ENCODE measurements around the gene ATP1A2. TPM values are rescaled to one million over a fixed set of nuclear protein-coding genes. Genes with fewer than 3 reads are reported as not detected.

The ATP1A2 gene
- total RNA-seq, 1 experiment from 2014 or later: 0.15 TPM

DNA sequence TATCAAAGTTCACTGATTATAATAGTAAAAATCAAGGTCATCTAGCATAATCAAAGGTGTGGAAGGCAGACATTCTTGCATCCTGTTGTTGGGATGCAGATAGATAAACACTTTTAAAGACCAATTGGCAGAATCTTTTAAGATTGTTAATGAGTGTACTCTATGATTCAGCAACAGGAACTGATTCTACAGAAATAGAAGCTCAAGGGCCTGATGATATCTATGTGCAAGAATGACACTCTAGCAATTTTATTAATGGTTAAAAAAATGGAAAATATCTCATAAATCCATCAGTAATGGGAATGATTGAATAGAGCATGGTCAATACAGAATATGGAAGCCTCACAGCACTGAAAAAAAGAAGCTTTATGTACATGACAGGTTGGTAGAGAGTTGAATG lies 33.7 kb downstream of the ATP1A2 start:
- H3K27me3 ChIP-seq (ENCODE audit: control insufficient read depth, insufficient read depth, low read length): peaks cover 2% of the 10 kb centered on the region; the same call in 1 of the 2 replicates
- DNase-seq (ENCODE audit: low read depth, low spot score): no peak
- ATAC-seq: no peak
- intact Hi-C loops (cut with micrococcal nuclease; ENCODE audit: unreplicated experiment) (no loop called here), in situ Hi-C loops (cut with HindIII; ENCODE audit: low pct_unique_long_range_greater_than_20kb, low sequenced_read_pairs) (no loop called here)
- H3K4me1 ChIP-seq (ENCODE audit: control insufficient read depth, insufficient read depth, low read length): no peaks in the 10 kb centered on the region
- no TSS peak for BruUV-seq (replicated peaks)
- ChIA-PET POLR2A (no interaction called here), CTCF (no interaction called here)
- TF ChIP-seq POLR2AphosphoS5 (IDR thresholded peaks at IDR 0.05; ENCODE audit: low read depth, low read length) (no peak), TCF7L2 (IDR thresholded peaks at IDR 0.05; ENCODE audit: low read depth, low read length) (no peak), SIN3A (IDR thresholded peaks at IDR 0.05; ENCODE audit: borderline replicate concordance, insufficient read depth, low read depth, low read length) (no peak)
- TF ChIP-seq, protein P1, sequence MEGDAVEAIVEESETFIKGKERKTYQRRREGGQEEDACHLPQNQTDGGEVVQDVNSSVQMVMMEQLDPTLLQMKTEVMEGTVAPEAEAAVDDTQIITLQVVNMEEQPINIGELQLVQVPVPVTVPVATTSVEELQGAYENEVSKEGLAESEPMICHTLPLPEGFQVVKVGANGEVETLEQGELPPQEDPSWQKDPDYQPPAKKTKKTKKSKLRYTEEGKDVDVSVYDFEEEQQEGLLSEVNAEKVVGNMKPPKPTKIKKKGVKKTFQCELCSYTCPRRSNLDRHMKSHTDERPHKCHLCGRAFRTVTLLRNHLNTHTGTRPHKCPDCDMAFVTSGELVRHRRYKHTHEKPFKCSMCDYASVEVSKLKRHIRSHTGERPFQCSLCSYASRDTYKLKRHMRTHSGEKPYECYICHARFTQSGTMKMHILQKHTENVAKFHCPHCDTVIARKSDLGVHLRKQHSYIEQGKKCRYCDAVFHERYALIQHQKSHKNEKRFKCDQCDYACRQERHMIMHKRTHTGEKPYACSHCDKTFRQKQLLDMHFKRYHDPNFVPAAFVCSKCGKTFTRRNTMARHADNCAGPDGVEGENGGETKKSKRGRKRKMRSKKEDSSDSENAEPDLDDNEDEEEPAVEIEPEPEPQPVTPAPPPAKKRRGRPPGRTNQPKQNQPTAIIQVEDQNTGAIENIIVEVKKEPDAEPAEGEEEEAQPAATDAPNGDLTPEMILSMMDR (IDR thresholded peaks at IDR 0.05): no peak
- no peaks in the 10 kb centered on the region for H3K36me3 ChIP-seq (ENCODE audit: control insufficient read depth, insufficient read depth, low read length)
- H3K27ac ChIP-seq (ENCODE audit: low read length): no peak overlapping the region
- H3K9me3 ChIP-seq (ENCODE audit: control insufficient read depth, insufficient read depth, low read depth, low read length): no peaks in the 10 kb centered on the region
- no peak overlapping the region for H3K4me3 ChIP-seq (ENCODE audit: low read depth in 2 of 2, low read length in 2 of 2)

DNA sequence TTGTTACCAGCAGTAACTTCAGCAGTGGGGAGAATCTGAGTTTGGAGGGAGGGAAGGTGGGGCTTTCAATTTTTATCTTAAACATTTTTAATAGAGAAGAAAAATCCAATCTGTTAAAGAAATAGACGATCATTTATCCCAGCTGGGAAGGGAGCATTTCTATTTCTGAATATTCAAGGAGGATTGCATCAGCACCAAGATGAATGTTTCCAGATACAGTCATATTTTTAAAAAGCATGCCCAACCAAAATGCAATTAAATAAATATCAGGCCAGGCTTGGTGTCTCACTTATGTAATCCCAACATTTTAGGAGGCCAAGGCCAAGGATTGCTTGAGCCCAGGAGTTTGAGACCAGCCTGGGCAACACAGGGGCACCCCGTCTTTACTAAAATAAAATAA lies 34.2 kb downstream of the ATP1A2 start:
- no peak overlapping the region for H3K4me3 ChIP-seq (ENCODE audit: low read depth in 2 of 2, low read length in 2 of 2)
- POLR2A ChIA-PET: no interaction called here
- peaks cover 2% of the 10 kb centered on the region; the same call in 1 of the 2 replicates for H3K27me3 ChIP-seq (ENCODE audit: control insufficient read depth, insufficient read depth, low read length)
- TF ChIP-seq, protein P1 (IDR thresholded peaks at IDR 0.05): no peak
- TF ChIP-seq TCF7L2 (IDR thresholded peaks at IDR 0.05; ENCODE audit: low read depth, low read length): no peak
- H3K36me3 ChIP-seq (ENCODE audit: control insufficient read depth, insufficient read depth, low read length): no peaks in the 10 kb centered on the region
- no peaks in the 10 kb centered on the region for H3K4me1 ChIP-seq (ENCODE audit: control insufficient read depth, insufficient read depth, low read length)
- no peaks in the 10 kb centered on the region for H3K9me3 ChIP-seq (ENCODE audit: control insufficient read depth, insufficient read depth, low read depth, low read length)
- CTCF ChIA-PET: no interaction called here
- intact Hi-C loops (cut with micrococcal nuclease; ENCODE audit: unreplicated experiment): no loop called here
- in situ Hi-C loops (cut with HindIII; ENCODE audit: low pct_unique_long_range_greater_than_20kb, low sequenced_read_pairs): no loop called here
- ATAC-seq (no peak), DNase-seq (ENCODE audit: low read depth, low spot score) (no peak)
- no peak overlapping the region for H3K27ac ChIP-seq (ENCODE audit: low read length)
- no TSS peak for BruUV-seq (replicated peaks)

DNA sequence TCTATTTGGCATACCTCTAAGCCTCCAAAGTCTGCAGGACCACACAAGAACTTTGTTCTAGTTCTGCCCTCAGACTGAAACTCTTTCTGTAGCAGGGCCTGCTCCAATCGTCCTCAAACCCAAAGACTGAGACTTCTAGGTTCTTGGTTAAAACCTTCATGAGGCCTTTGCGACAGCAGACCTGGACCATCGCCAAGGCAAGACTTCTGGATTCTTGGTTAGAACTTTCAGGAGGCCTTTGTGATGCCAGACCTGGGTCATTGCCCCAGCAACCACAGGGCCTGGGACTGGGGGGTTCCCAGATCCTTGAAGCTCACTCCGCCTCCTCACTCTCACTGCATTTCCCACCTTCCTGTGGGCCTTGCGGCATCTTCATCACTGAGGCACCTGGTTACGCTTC lies 35.7 kb downstream of the ATP1A2 start, which contains the start of gene ATP1A4:
ATP1A4 (plus strand) TSS at position 301 of the 400 bp plus-strand sequence. CDS start 438 bp downstream, outside the sequence.
- BruUV-seq (replicated peaks): no TSS peak
- intact Hi-C loops (cut with micrococcal nuclease; ENCODE audit: unreplicated experiment): no loop called here
- H3K36me3 ChIP-seq (ENCODE audit: control insufficient read depth, insufficient read depth, low read length): no peaks in the 10 kb centered on the region

More for the DNA sequence above, 35.7 kb downstream of the ATP1A2 start, which contains the start of gene ATP1A4:
- no peak for ATAC-seq
- Histone ChIP-seq H3K4me3 (ENCODE audit: low read depth in 2 of 2, low read length in 2 of 2) (no peak within 1 kb of the TSS), H3K4me1 (ENCODE audit: control insufficient read depth, insufficient read depth, low read length) (no peaks in the 10 kb centered on the region), H3K9me3 (ENCODE audit: control insufficient read depth, insufficient read depth, low read depth, low read length) (no peaks in the 10 kb centered on the region), H3K27me3 (ENCODE audit: control insufficient read depth, insufficient read depth, low read length) (no peaks in the 10 kb centered on the region), H3K27ac (ENCODE audit: low read length) (no peak within 1 kb of the TSS)
- DNase-seq (ENCODE audit: low read depth, low spot score): no peak
- TF ChIP-seq SIN3A (IDR thresholded peaks at IDR 0.05; ENCODE audit: borderline replicate concordance, insufficient read depth, low read depth, low read length) (no peak), POLR2AphosphoS5 (IDR thresholded peaks at IDR 0.05; ENCODE audit: low read depth, low read length) (no peak), TCF7L2 (IDR thresholded peaks at IDR 0.05; ENCODE audit: low read depth, low read length) (no peak)
- TF ChIP-seq, protein P1 (IDR thresholded peaks at IDR 0.05): no peak
- TF ChIP-seq, protein P2, sequence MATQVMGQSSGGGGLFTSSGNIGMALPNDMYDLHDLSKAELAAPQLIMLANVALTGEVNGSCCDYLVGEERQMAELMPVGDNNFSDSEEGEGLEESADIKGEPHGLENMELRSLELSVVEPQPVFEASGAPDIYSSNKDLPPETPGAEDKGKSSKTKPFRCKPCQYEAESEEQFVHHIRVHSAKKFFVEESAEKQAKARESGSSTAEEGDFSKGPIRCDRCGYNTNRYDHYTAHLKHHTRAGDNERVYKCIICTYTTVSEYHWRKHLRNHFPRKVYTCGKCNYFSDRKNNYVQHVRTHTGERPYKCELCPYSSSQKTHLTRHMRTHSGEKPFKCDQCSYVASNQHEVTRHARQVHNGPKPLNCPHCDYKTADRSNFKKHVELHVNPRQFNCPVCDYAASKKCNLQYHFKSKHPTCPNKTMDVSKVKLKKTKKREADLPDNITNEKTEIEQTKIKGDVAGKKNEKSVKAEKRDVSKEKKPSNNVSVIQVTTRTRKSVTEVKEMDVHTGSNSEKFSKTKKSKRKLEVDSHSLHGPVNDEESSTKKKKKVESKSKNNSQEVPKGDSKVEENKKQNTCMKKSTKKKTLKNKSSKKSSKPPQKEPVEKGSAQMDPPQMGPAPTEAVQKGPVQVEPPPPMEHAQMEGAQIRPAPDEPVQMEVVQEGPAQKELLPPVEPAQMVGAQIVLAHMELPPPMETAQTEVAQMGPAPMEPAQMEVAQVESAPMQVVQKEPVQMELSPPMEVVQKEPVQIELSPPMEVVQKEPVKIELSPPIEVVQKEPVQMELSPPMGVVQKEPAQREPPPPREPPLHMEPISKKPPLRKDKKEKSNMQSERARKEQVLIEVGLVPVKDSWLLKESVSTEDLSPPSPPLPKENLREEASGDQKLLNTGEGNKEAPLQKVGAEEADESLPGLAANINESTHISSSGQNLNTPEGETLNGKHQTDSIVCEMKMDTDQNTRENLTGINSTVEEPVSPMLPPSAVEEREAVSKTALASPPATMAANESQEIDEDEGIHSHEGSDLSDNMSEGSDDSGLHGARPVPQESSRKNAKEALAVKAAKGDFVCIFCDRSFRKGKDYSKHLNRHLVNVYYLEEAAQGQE (IDR thresholded peaks at IDR 0.05; ENCODE audit: insufficient read depth in 1 of 2, low read depth in 2 of 2, low read length in 1 of 2): no peak
- CTCF ChIA-PET: interaction anchor here (0.6 kb wide), 1 partner anchor 244 kb away, joined by 7 read pairs; no protein-coding TSS in a partner anchor
- in situ Hi-C loops (cut with HindIII; ENCODE audit: low pct_unique_long_range_greater_than_20kb, low sequenced_read_pairs): no loop called here
- POLR2A ChIA-PET: no interaction called here

Measured in Panc1 (cell line).